ENCODE results near the gene ABHD17A.

The ABHD17A gene

DNA sequence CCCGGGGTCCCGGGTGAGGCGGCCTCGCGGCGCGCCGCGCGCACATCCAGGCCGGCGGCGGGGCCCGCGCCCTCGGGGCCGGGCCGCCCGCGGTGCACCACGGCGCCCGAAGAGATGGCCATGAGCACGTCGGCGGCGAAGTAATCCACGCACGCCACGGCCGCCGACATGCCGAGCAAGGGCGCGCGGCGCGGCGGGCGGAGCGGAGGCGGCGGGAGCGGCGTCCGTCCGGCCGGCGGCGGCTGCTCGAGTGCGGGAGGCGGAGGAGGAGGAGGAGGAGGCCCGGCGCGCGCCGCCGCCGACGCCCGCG is 22.0 kb downstream of the ABHD17A start, which contains the start of gene KLF16:
Gene KLF16 (minus strand): TSS at position 252 of the 310 bp plus-strand sequence. CDS start 82 bp downstream, at position 170.
- no peak for DNase-seq

DNA sequence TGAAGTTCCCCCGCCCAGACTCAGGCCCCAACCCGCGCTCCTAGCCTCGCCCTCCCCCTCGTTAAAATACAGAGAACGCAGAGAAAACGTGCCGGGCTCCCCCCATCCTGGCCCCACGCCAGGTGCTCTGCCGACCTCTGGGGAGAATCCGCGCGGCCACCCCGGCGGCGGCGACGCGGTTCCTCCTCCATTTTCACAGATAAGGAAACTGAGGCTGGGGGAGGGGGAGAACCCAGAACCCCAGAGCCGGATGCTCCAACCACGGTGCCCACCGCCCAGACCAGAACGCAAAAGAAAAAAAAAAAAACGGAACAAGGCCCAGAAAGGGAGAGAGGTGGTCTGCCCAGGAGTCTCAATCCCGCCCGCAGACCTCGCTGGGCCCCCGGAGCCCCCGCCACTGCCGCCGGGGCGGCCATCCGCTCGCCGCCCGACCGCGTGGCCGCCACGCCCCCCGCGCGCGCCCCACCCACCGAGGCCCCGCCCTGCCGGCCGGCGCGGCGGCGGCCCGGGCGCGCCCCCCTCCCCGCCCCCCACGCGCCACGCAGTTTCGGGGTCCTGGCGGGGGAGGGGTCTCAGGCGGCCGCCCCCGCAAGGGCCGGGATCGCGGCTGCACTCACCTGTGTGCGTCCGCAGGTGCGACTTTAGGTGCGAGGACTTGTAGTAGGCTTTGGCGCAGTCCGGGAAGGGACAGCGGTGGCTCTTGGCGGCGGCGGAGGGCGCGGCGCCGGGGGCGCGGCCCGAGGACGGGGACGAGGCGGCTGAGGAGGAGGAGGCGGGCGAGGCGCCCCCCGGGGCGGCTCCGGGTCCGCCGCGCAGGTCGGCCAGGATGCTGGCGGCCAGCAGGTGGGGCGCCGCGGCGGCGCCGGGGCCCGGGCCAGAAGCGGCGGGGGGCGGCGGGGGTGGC is 22.6 kb downstream of the ABHD17A start:
- DNase-seq, result no peak

- DNase-seq, result no peak
Observed at GRCh38 chr19:1862068-1862423, 23.2 kb downstream of the ABHD17A start.

DNA sequence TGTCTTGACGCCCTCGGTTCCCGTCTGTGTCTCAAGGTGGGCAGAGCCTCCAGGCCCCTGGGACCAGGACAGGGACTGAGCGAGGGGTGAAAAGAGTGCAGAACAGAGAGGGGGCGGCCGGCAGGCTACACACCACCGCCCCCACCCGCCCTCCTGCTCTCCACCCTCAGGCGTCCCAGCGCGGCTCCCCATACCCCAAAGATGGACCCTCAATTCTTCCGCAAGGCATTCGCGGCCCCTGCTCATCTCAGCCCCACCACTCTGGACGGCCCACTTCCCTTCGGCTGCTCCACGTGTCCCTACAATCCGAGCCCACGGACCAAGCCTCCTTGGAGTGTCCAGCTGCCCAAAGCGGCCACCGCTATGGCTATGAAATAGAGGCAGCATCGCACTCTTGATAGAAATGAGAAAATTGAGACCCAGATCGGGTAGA is 23.7 kb downstream of the ABHD17A start:
- DNase-seq, result no peak

GRCh38 chr19:1860821-1861598 is 24.3 kb downstream of the ABHD17A start:
- DNase-seq, result no peak

DNA sequence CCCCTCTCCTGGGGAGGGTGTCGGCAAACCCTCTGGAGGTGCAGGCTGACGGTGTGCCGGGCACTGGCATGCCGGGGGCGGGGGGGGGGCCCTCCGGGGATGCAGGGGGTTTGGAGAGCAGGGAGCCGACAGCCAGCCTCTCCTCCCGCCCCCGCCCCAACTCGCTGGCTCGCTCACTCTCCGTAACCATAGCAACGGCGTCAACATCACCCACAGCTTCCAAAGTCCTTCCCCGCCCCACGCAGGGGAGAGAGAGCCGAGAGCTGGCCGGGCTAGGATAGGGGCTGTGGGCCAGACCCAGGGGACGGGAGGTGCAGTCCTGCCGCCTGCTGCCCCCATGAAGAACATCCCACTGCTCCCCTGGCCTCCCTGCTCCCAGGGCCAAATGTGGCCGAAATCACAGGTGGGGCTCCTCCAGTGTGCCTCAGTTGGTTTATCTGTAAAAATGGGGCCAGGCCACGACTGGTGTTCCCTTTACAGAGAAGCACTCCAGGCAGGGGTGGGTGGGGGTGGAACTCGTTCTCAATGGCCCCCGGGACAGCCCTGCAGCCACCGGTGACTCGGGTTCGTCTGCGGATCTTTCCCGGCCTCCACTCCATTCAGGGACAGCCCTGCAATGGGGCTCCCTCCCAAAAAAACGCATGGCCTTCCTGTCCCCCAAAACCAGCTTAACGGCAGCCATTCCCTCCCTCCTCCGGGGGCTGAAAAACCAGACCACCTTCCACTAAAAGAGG is 25.1 kb downstream of the ABHD17A start:
- DNase-seq, result no peak

DNA sequence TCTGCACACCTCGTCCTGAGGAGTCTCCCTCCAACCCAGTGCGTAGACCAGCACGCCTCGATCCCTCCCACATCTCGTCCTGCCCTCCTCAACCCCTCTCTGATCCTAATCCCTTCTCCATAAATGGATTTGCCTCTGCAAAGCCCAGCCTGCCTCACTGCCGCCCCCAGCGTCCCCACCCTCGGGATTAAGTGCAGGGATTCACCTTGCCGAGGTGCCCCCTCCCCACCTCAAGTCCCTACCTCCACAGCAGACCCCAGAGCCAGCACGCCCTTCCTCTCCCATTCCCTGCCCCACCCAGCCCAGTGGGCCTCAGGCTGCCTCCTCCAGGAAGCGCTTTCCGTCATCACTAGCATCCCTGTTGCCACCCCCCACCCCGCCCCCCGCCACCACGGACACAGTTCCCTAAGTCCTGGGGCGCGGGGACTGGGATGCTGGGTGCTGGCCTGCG is 25.9 kb downstream of the ABHD17A start:
- DNase-seq, result no peak

DNA sequence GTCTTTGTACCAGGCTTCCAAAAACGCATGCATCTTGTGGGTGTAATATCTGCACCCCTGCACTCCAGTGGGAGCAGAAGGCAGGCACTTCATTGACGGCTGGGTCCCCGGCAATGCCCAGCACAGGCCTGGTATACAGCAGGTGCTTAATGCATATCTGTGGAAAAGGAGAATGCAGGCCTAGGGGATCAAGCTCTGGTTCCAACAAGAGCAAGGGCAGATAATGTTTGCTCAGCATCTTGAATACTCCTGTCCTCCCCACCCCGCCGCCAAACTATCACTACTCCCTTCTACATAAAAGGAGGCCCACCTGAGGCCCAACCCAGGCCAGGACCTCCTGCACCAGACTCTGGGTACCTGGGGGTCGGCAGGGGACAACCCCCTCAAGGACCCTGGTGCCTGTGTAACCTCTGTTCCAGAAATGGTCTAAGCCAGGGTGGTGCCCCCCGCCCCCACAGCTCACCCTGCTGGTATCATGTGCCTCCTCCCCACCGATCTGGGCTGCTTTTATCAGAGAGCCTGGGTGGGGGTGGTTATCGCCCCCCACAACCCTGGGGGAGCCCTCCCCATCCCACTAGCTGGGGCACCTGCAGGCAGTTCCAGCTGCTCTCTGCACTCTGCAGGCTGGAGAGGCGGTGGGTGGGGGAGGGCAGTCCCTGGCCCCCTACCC is 26.7 kb downstream of the ABHD17A start:
- DNase-seq, result no peak

- DNase-seq, result no peak
Observed at GRCh38 chr19:1857648-1858326, 27.5 kb downstream of the ABHD17A start.

- no peak for DNase-seq
Observed at GRCh38 chr19:1856698-1857603, 28.3 kb downstream of the ABHD17A start.

DNA sequence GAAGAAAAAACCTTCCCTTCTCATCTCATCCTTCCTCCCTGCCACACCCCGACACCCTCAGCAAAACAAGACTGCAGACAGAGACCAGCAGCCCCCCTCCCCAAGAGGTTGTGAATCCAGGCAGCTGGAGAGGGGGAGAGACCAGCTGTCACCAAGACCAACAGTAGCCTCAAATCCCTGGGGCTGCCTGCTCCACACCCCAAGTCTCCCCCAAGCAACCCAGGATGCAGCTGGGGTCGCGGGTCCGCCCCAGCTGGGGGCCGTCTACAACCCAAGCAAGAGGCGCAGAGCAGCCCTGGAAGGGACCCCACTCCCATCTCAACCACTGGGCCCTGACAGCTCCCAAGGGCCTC is 29.0 kb downstream of the ABHD17A start:
- peak; percentile 43 for DNase-seq

DNA sequence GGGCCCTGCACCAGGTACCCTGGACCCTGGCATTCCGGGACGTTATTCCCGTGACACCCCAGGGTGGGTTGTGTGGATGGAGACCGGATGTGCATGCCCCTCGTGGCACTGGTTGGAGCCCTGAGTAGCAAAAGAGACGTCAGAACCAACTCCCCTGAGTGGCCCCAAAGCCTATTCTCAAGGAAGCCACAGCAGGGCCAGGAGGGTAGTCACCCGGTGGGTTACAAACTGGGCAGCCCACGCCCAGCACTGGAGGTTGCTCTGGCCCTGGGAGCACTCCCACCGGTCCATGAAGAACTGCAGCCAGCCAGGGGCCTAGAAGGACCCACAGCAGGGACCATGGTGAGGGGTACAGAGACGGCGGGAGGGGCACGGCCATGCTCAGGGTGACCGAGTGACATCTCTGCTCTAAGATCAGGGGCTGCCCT is 29.5 kb downstream of the ABHD17A start:
- DNase-seq, result no peak

GRCh38 chr19:1855040-1855827 is 30.1 kb downstream of the ABHD17A start:
- peak; percentile 90 for DNase-seq

DNA sequence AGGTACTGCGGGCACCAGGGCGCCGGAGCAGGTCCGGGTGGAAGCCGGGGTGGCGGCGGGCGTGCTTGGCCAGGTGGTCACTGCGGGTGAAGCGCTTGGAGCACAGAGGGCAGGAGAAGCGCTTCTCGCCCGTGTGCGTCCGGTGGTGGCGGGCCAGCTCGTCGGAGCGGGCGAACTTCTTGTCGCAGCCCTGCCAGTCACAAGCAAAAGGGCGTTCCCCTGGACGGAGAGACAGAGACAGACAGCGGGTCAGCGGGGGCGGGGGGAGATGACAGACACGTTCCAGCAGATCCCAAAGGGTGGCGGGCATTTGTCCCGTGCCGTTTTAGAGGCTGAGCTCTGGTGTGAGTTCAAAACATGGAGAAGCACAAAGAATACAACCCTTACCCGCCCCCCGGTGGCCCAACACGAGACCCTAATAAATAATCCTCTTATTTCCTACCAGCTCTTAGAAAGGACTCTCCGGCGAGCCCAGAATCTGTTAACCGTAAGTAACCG is 30.7 kb downstream of the ABHD17A start:
- DNase-seq, result peak; percentile 28

GRCh38 chr19:1854039-1854541 is 31.2 kb downstream of the ABHD17A start:
- DNase-seq, result no peak

DNA sequence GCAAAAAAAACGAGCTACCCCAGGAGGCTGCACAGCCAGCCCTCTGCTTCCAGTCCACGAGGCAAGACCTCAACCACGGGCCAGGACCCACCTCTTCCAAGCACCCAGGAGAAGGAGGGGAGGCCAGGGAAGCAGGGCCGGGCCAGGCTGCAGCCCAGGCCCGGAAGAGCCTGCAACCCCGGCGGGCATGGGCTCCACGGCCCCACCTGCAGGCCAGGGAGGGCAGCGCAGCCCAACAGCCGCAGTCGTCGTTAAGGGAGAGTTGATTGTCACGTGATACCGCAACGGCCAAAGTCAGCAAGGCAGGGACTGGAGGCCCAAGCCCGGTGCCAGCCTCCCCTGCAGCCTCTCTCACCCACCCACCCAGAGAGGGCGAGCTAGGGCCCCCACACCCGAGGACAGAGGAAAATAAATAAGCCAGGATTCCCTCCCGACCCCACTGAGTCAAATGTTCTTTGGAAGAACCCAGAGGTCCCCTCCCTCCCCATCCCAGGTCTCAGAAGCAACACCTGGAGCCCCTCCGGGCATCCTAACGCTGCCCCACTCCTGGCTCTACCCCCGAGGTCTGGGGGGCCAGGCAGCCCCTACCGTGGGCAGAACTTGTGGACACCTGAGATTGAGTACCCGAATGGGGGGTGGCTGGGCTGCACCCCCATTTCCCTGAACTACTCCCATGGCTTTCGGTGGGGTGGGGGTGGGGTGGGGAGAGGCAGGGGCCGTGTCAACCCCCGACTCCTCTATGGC is 31.8 kb downstream of the ABHD17A start:
- peak; percentile 32 for DNase-seq

GRCh38 chr19:1852581-1853128 is 32.6 kb downstream of the ABHD17A start:
- DNase-seq, result no peak
